ENCODE results near the gene KCNIP4. TPM values are rescaled to one million over a fixed set of nuclear protein-coding genes. Genes with fewer than 3 reads are reported as not detected.
A peak's percentile ranks its signal among the peaks of the same experiment; 100 is the strongest.

Gene KCNIP4
- total RNA-seq, 1 donor from 2014 or later: 0.39 TPM

DNA sequence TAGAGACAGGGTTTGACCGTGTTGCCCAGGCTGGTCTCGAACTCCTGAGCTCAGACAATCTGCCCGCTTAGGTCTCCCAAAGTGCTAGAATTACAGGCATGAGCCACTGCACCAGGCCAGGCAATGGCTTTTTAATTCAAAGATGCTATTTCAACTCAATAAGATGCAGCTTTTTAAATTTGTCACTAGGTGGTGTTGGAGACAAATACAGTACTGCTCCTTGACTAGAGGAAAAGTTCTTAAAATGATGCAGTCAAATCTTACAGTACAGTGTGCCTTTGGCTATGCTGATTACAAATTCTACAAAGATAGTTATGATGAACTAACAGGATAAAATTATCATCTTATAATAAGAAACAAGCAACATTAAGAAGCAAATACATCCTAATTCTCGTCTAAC lies 441.1 kb downstream of the KCNIP4 start:
- no peak overlapping the region for H3K4me2 ChIP-seq
- H3K36me3 ChIP-seq: no peaks in the 10 kb centered on the region
- H3K9ac ChIP-seq: no peak overlapping the region
- TF ChIP-seq, protein P1, sequence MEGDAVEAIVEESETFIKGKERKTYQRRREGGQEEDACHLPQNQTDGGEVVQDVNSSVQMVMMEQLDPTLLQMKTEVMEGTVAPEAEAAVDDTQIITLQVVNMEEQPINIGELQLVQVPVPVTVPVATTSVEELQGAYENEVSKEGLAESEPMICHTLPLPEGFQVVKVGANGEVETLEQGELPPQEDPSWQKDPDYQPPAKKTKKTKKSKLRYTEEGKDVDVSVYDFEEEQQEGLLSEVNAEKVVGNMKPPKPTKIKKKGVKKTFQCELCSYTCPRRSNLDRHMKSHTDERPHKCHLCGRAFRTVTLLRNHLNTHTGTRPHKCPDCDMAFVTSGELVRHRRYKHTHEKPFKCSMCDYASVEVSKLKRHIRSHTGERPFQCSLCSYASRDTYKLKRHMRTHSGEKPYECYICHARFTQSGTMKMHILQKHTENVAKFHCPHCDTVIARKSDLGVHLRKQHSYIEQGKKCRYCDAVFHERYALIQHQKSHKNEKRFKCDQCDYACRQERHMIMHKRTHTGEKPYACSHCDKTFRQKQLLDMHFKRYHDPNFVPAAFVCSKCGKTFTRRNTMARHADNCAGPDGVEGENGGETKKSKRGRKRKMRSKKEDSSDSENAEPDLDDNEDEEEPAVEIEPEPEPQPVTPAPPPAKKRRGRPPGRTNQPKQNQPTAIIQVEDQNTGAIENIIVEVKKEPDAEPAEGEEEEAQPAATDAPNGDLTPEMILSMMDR (IDR thresholded peaks at IDR 0.05): peak; percentile 52
- no peak for TF ChIP-seq EZH2phosphoT487 (IDR thresholded peaks at IDR 0.05)
- no peaks in the 10 kb centered on the region for H3F3A ChIP-seq (ENCODE audit: low read depth)
- no peaks in the 10 kb centered on the region for H3K27me3 ChIP-seq
- DNase-seq (ENCODE audit: low spot score): peak; percentile 10
- H3K4me1 Mint-ChIP-seq: no peaks in the 10 kb centered on the region
- no peaks in the 10 kb centered on the region for H3K36me3 Mint-ChIP-seq
- no peaks in the 10 kb centered on the region for H3K9me3 Mint-ChIP-seq
- no peak overlapping the region for H2AFZ ChIP-seq (replicated peaks)
- no peak overlapping the region for H3K4me3 Mint-ChIP-seq
- H3K9me3 ChIP-seq (ENCODE audit: low read depth): no peaks in the 10 kb centered on the region
- H4K20me1 ChIP-seq (ENCODE audit: low read depth): no peaks in the 10 kb centered on the region
- H3K4me1 ChIP-seq: no peaks in the 10 kb centered on the region
- no peak overlapping the region for H3K27ac Mint-ChIP-seq
- no peak overlapping the region for H3K4me3 ChIP-seq
- no peak overlapping the region for H3K27ac ChIP-seq
- H3K79me2 ChIP-seq (ENCODE audit: low read depth): no peaks in the 10 kb centered on the region
- no peaks in the 10 kb centered on the region for H3K27me3 Mint-ChIP-seq (ENCODE audit: insufficient read depth, low read depth)

DNA sequence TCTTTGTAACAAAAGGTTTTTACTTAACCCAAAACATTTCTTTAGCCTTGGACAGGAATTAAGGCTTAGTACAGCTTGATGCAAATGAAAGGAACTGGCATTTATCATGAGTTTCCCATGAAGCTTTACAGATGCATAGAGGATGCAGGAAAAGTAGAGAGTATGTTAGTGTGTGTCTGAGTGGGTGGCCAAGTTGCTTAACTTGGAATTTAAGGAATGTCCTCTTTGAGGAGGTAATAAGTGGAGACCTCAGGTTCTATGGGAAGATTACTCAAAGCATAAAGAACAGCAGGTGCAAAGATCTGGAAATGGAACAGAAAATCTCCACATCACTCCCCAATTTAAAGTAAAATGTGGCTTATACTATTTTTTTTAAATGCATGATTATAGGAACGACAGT lies 457.9 kb downstream of the KCNIP4 start:
- Histone ChIP-seq H3K36me3 (no peaks in the 10 kb centered on the region), H3K4me1 (no peaks in the 10 kb centered on the region), H3K79me2 (ENCODE audit: low read depth) (no peaks in the 10 kb centered on the region), H2AFZ (replicated peaks) (no peak overlapping the region), H3K4me3 (no peak overlapping the region), H3K4me2 (no peak overlapping the region), H3K9me3 (ENCODE audit: low read depth) (no peaks in the 10 kb centered on the region), H4K20me1 (ENCODE audit: low read depth) (no peaks in the 10 kb centered on the region), H3K27me3 (no peaks in the 10 kb centered on the region), H3K27ac (no peak overlapping the region), H3F3A (ENCODE audit: low read depth) (no peaks in the 10 kb centered on the region), H3K9ac (no peak overlapping the region)
- Mint-ChIP-seq H3K27me3 (ENCODE audit: insufficient read depth, low read depth) (no peaks in the 10 kb centered on the region), H3K36me3 (no peaks in the 10 kb centered on the region), H3K4me3 (no peak overlapping the region), H3K9me3 (no peaks in the 10 kb centered on the region), H3K4me1 (no peaks in the 10 kb centered on the region), H3K27ac (no peak overlapping the region)
- no peak for DNase-seq (ENCODE audit: low spot score)
- TF ChIP-seq EZH2 (IDR thresholded peaks at IDR 0.05) (no peak), EZH2phosphoT487 (IDR thresholded peaks at IDR 0.05) (no peak)
- TF ChIP-seq, protein P1 (IDR thresholded peaks at IDR 0.05): no peak

- Histone ChIP-seq H3K4me2 (no peak overlapping the region), H3K27ac (no peak overlapping the region), H3K4me1 (no peaks in the 10 kb centered on the region), H3F3A (ENCODE audit: low read depth) (no peaks in the 10 kb centered on the region), H3K9me3 (ENCODE audit: low read depth) (no peaks in the 10 kb centered on the region), H3K4me3 (no peak overlapping the region), H4K20me1 (ENCODE audit: low read depth) (peaks cover 6% of the 10 kb centered on the region), H2AFZ (replicated peaks) (no peak overlapping the region), H3K36me3 (no peaks in the 10 kb centered on the region), H3K79me2 (ENCODE audit: low read depth) (no peaks in the 10 kb centered on the region), H3K27me3 (no peaks in the 10 kb centered on the region), H3K9ac (no peak overlapping the region)
- Mint-ChIP-seq H3K36me3 (no peaks in the 10 kb centered on the region), H3K4me1 (no peaks in the 10 kb centered on the region), H3K27me3 (ENCODE audit: insufficient read depth, low read depth) (no peaks in the 10 kb centered on the region), H3K27ac (no peak overlapping the region), H3K4me3 (no peak overlapping the region), H3K9me3 (no peaks in the 10 kb centered on the region)
- peak; percentile 81 for DNase-seq (ENCODE audit: low spot score)
- TF ChIP-seq EZH2 (IDR thresholded peaks at IDR 0.05): no peak
- TF ChIP-seq EZH2phosphoT487 (IDR thresholded peaks at IDR 0.05): no peak
- TF ChIP-seq, protein P1 (IDR thresholded peaks at IDR 0.05): no peak
Measured at GRCh38 chr4:21476757-21477156, 471.8 kb downstream of the KCNIP4 start.
